ENCODE results near the gene PIK3CG. TPM values are rescaled to one million over a fixed set of nuclear protein-coding genes. Genes with fewer than 3 reads are reported as not detected.

The PIK3CG gene
- 10 to 100 TPM in 2 of 4 donors, 1 to 10 TPM in 2; 6.2 to 34.7 (median 9.7) TPM for total RNA-seq

DNA sequence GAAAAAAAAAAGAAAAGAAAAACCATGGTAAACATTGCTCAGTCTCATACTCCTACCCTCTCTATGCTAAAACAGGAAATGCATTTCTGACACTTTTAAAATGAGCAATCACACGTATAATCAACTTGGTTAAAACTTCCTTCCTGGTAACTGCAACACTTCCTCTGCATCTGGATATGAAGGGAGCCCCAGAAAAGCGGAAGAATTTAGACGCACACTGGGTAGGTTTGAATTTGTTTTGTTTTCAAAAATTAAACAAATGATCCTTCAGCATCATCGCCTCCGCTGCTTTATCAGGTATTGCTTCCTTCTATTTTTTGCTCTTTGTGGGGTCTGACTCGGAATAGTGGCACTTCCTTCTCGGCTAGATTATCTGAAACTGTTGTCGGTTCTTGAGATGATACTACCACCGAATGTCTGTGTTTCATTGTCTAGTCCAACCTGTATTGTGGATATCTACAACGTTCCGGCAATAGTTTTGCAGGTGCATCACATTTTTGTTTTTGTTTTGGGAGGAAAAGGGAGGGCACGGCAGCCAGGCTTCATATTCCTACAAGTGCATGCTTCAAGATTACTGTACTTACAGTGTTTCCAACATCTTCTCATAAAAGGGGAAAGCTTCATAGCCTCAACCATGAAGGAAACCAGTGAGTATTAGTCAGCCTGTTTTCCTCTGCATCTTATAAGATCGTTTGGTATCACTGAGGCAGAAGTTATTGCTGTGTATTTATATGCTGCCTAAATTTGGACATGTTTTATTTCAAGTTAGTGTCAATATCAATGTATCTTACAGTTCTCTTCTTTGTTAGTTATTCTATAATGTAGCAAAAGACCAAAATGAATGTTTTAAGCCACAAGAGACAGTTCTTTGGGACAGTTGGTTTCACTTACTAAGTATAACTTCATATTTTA lies at the start of gene PIK3CG:
TSS of gene PIK3CG (plus strand) at position 153 of the 912 bp plus-strand sequence. CDS start 2,280 bp downstream, outside the sequence.
- Histone ChIP-seq H3K4me3 (peak within 1 kb of the TSS; percentile 39 to 48 (median 44)), H3K27me3 (no peaks in the 10 kb centered on the region), H3K27ac (peak within 1 kb of the TSS; percentile 54 to 80 (median 68)), H3K36me3 (no peaks in the 10 kb centered on the region), H3K4me1 (peaks cover 0 to 19% (median 10%) of the 10 kb centered on the region in 4 donors), H3K9me3 (no peaks in the 10 kb centered on the region)
- DNase-seq, result peak in 2 of 3 donors; percentile 55 to 56
- TF ChIP-seq POLR2A (IDR thresholded peaks at IDR 0.05) (peak in 1 of 2 donors; percentile 23), CTCF (IDR thresholded peaks at IDR 0.05) (no peak)

DNA sequence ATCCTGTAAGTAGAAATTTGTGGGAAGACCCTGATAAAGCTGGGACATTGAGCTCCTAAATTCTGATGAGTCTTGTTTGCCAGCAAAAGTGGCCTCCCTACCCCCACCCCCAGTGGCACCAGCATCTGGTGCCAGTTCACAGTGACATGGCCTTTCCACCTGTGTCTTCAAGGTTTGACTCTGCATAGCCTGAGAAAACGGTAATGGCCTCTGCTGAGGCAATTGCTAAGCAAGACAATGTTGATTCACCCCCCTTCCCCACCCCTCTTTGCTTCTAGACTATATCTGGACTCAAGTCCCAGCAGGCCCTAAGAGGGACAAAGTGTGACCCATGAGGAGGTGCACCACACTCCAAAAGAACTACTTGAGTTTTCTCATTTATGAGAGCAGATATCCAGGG lies 48.0 kb upstream of the PIK3CG start:
- Histone ChIP-seq H3K27ac (no peak overlapping the region), H3K4me3 (no peak overlapping the region), H3K36me3 (no peaks in the 10 kb centered on the region), H3K4me1 (no peaks in the 10 kb centered on the region), H3K27me3 (no peaks in the 10 kb centered on the region), H3K9me3 (no peaks in the 10 kb centered on the region)
- no peak for TF ChIP-seq POLR2A (IDR thresholded peaks at IDR 0.05)
- DNase-seq, result no peak

GRCh38 chr7:106818736-106819135 lies 46.3 kb upstream of the PIK3CG start:
- Histone ChIP-seq H3K4me1 (no peaks in the 10 kb centered on the region), H3K27ac (no peak overlapping the region), H3K36me3 (no peaks in the 10 kb centered on the region), H3K27me3 (no peaks in the 10 kb centered on the region), H3K9me3 (no peaks in the 10 kb centered on the region), H3K4me3 (no peak overlapping the region)
- no peak for DNase-seq
- TF ChIP-seq POLR2A (IDR thresholded peaks at IDR 0.05) (no peak), CTCF (IDR thresholded peaks at IDR 0.05) (no peak)

DNA sequence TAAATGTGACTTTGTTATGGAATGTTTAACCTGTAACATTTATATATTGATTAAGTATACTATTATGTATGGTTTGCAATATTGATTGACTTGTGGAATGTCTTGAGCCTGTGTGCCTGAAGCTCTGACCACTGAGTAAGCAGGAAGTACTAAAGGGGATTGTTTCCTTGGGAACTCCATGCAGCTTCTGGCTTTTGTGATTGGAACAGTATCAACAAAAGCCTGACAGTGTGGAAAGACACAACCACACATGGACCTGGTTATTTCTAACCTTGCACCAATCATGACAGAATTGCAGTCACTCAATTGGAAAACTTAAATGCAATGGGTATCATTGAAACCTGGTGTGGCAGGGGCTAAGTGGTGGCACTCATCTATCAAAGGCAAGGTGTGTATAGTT lies 45.5 kb upstream of the PIK3CG start:
- H3K4me3 ChIP-seq, result no peak overlapping the region
- no peaks in the 10 kb centered on the region for H3K36me3 ChIP-seq
- H3K27ac ChIP-seq, result no peak overlapping the region
- TF ChIP-seq CTCF (IDR thresholded peaks at IDR 0.05) (no peak), POLR2A (IDR thresholded peaks at IDR 0.05) (no peak)
- H3K9me3 ChIP-seq, result no peaks in the 10 kb centered on the region
- DNase-seq, result no peak
- H3K4me1 ChIP-seq, result no peaks in the 10 kb centered on the region
- no peaks in the 10 kb centered on the region for H3K27me3 ChIP-seq

DNA sequence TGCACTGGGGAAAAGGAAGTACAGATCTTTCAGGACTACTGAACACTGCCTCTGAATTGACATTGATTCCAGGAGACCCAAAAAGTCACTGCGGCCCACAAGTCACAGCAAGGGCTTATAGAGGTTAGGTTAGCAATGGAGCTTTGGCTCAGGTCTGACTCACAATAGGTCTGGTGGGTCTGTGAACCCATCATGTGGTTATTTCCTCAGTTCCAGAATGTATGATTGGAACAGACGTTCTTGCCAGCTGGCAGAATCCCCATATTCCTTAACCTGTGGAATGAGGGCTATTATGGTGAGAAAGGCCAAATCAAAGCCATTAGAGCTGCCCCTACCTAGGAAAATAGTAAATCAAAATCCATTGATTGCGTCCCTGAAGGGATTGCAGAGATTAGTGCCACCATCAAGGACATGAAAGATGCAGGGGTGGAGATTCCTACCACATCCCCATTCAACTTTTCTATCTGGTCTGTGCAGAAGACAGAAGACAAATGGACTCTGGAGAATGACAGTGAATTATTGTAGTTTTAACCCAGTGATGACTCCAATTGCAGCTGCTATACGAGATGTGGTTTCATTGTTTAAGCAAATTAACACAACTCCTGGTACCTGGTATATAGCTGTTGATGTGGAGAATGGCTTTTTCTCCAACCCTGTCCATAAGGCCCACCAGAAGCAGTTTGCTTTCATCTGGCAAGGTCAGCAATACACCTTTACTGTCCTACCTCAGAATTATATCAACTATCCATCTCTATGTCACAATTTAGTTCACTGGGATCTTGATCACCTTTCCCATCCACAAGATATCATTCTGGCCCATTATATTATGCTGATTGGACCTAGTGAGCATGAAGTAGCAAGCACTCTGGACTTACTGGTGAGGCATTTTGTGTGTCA lies 44.5 kb upstream of the PIK3CG start:
- Histone ChIP-seq H3K27ac (no peak overlapping the region), H3K9me3 (no peaks in the 10 kb centered on the region), H3K36me3 (no peaks in the 10 kb centered on the region), H3K4me1 (no peaks in the 10 kb centered on the region), H3K27me3 (no peaks in the 10 kb centered on the region), H3K4me3 (no peak overlapping the region)
- TF ChIP-seq POLR2A (IDR thresholded peaks at IDR 0.05) (no peak), CTCF (IDR thresholded peaks at IDR 0.05) (no peak)
- DNase-seq, result no peak
